Right lobe of liver (tissue), 6 donors: Measurements from ENCODE around the gene RETREG1. TPM values are rescaled to one million over a fixed set of nuclear protein-coding genes. Genes with fewer than 3 reads are reported as not detected.
A peak's percentile ranks its signal among the peaks of the same experiment; 100 is the strongest.

Experiments used
- ATAC-seq, 4 donors: fragments of 200-7000 bp; cut with Tn5 transposase; one replicate each; pipeline ENCODE4 v1.9.1; 2020; ENCODE audit warnings: mild to moderate bottlenecking in 4 of 4, moderate library complexity in 4 of 4
- DNase-seq, 3 donors: peaks; one replicate each; pipeline ENCODE4 v3.0.0-alpha.2; 2020
- H3K27ac ChIP-seq, 3 donors: fragments of 200-600 bp; one replicate each; pipeline ENCODE4 v1.8.0; 2022
- H3K27me3 ChIP-seq, 2 donors: fragments of 200-600 bp; one replicate each; pipeline ENCODE4 v1.8.0; 2022
- H3K36me3 ChIP-seq, 4 donors: fragments of 200-600 bp; sonication (generic) in 1 of 4; one replicate each; pipeline versions ENCODE4 v1.5.1 to v1.8.0; 2017 to 2022; ENCODE audit warnings: control low read depth in 1 of 4
- H3K4me1 ChIP-seq, 4 donors: fragments of 200-600 bp; sonication (generic) in 1 of 4; one replicate each; pipeline versions ENCODE4 v1.5.1 to v1.8.0; 2017 to 2022; ENCODE audit warnings: control low read depth in 1 of 4
- H3K4me3 ChIP-seq, 3 donors: fragments of 200-600 bp; one replicate each; pipeline ENCODE4 v1.8.0; 2022
- H3K9me3 ChIP-seq, 4 donors: fragments of 200-600 bp; sonication (generic) in 1 of 4; one replicate each; pipeline versions ENCODE4 v1.5.1 to v1.8.0; 2017 to 2022; ENCODE audit warnings: control low read depth in 1 of 4
- CTCF ChIP-seq, 4 donors: fragments of 200-600 bp in 3 of 4; fragments of 450-650 bp in 1 of 4; IDR thresholded peaks; one replicate each; pipeline versions ENCODE4 v1.5.1 to v1.8.0; 2016 to 2022; ENCODE audit warnings: antibody characterized with exemption in 4 of 4, mild to moderate bottlenecking in 2 of 4
- POLR2A ChIP-seq: fragments of 450-650 bp; IDR thresholded peaks from one replicate; pipeline ENCODE4 v1.6.1; 2017; ENCODE audit warnings: antibody characterized with exemption, mild to moderate bottlenecking
- WGBS: methylation state at CpG from one replicate; pipeline ENCODE4 v1.1.6; 2018; ENCODE audit warnings: low coverage, low lambda C conversion rate; ENCODE audit not compliant: insufficient coverage; ENCODE audit errors: missing lambda C conversion rate; 5-methylcytosine and 5-hydroxymethylcytosine counted together
- intact Hi-C, 2 donors: fragments of 100-400 bp; cut with DNase I; formaldehyde crosslinking; loops; one replicate each; pipeline versions ENCODE4 v1.11.2 to v1.14.1; 2022
- total RNA-seq, 6 experiments: library from RNA; depleted of rRNA in 2 of 6; stranded (reverse); fragments of >200 nt in 2 of 6; fragmentation: NEBNext Ultra II Directional in 3 of 6; extraction: Animal tissue kit (Norgen Biotek cat#: 25700) in 3 of 6; gene quantifications; one replicate each; pipeline versions ENCODE4 v1.1.0 to v1.2.4, GENCODE V29; 2016 to 2023
- donor health status: DM: no; HTN: yes; CAD: no.
- donor health status: DM: no; HTN: no; CAD: no.
- donor health status: DM: no; HTN: no; CAD: no.
- donor health status: DM: no; HTN: yes; CAD: no.
- donor health status: DM: no; HTN: yes; CAD: no.

The RETREG1 gene
- total RNA-seq, 6 experiments from 2014 or later = 17.2 to 70.8 (median 30.2) TPM

GRCh38 chr5:16525651-16526050 is 91.1 kb downstream of the RETREG1 start:
- no peaks in the 10 kb centered on the region for H3K36me3 ChIP-seq
- peaks cover 0 to 7% (median 3%) of the 10 kb centered on the region in 4 donors for H3K4me1 ChIP-seq
- H3K9me3 ChIP-seq = no peaks in the 10 kb centered on the region
- ATAC-seq (no peak), DNase-seq (no peak)
- H3K4me3 ChIP-seq = no peak overlapping the region
- no peaks in the 10 kb centered on the region for H3K27me3 ChIP-seq
- 74% methylated on average over 4 of the region's 4 CpGs for WGBS
- H3K27ac ChIP-seq = no peak overlapping the region
- intact Hi-C loops = no loop called here
- no peak for TF ChIP-seq CTCF (IDR thresholded peaks at IDR 0.05)
- TF ChIP-seq POLR2A = no peak

- ATAC-seq (no peak), DNase-seq (no peak)
- H3K27ac ChIP-seq = no peak overlapping the region
- H3K36me3 ChIP-seq = no peaks in the 10 kb centered on the region
- H3K4me3 ChIP-seq = no peak overlapping the region
- intact Hi-C loops = no loop called here
- 90% methylated on average over 5 of the region's 5 CpGs for WGBS
- H3K4me1 ChIP-seq = peaks cover 0 to 11% (median 3%) of the 10 kb centered on the region in 4 donors
- no peaks in the 10 kb centered on the region for H3K27me3 ChIP-seq
- H3K9me3 ChIP-seq = no peaks in the 10 kb centered on the region
- TF ChIP-seq CTCF (IDR thresholded peaks at IDR 0.05) = no peak
- no peak for TF ChIP-seq POLR2A
Measured at GRCh38 chr5:16524286-16524685, 92.5 kb downstream of the RETREG1 start.

GRCh38 chr5:16521521-16522483 is 95.0 kb downstream of the RETREG1 start:
- H3K4me3 ChIP-seq = peak overlapping the region in 1 of 3 donors; percentile 10
- H3K27me3 ChIP-seq = no peaks in the 10 kb centered on the region
- 50% methylated on average over 10 of the region's 10 CpGs for WGBS
- no peaks in the 10 kb centered on the region for H3K36me3 ChIP-seq
- intact Hi-C loops = no loop called here
- TF ChIP-seq POLR2A = peak; percentile 46
- no peak for TF ChIP-seq CTCF (IDR thresholded peaks at IDR 0.05)
- ATAC-seq (peak; percentile 84 to 87 (median 86)), DNase-seq (peak in 2 of 3 donors; percentile 56 to 75)
- no peaks in the 10 kb centered on the region for H3K9me3 ChIP-seq
- peaks cover 0 to 11% (median 3%) of the 10 kb centered on the region in 4 donors for H3K4me1 ChIP-seq
- H3K27ac ChIP-seq = peak overlapping the region; percentile 31 to 98 (median 82)

GRCh38 chr5:16520841-16521240 is 96.0 kb downstream of the RETREG1 start:
- TF ChIP-seq CTCF (IDR thresholded peaks at IDR 0.05) (no peak), POLR2A (no peak)
- peaks cover 0 to 11% (median 3%) of the 10 kb centered on the region in 4 donors for H3K4me1 ChIP-seq
- WGBS = 29% methylated on average over 4 of the region's 4 CpGs
- ATAC-seq (peak; percentile 41 to 63 (median 48)), DNase-seq (no peak)
- peak overlapping the region in 1 of 3 donors; percentile 10 for H3K4me3 ChIP-seq
- H3K27me3 ChIP-seq = no peaks in the 10 kb centered on the region
- H3K9me3 ChIP-seq = no peaks in the 10 kb centered on the region
- no peaks in the 10 kb centered on the region for H3K36me3 ChIP-seq
- H3K27ac ChIP-seq = peak overlapping the region; percentile 31 to 98 (median 82)
- intact Hi-C loops = no loop called here
